GM19099 (cell line): ENCODE measurements around the gene ACOX1.

Source experiments
- POLR2A ChIP-seq: IDR thresholded peaks from 3 replicates; pipeline ENCODE4 v1.6.1; 2011; ENCODE audit warnings: low read depth; ENCODE audit not compliant: insufficient read length; ENCODE audit errors: extremely low read depth

ACOX1 gene

DNA sequence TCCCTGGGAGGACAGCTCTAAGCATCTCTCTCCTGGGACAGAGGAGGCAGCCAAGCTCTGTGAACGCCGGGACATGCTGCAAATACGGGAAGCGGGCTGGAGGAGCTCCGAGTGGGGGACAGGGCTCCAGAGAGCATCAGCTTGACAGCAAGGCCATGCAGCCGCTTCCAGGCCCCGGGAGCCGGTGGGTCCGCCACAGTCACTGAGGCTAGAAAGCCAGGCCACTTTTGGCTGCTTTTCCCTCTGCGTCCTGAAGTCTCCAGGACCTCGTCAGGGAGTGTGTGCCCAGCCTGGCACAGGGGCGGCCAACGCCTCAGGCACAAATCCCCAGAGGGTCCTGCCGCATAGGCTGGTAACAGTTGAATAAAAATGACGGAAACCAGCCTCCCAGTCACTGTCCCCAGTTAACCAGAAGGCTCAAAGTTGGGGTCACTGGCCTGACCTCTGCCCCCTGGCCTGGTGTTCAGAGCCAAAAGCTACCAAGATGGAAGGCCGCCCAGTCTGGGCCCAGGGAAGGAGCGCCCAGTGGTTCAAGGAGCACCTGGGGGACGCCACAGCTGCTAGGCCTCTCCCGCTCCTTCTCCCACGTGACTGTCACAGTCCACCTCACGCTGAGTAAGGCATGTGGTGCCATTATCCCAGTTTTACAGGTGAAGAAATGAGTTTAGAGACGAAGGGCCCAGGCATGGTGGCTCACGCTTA lies 79.0 kb downstream of the ACOX1 start:
- no peak for TF ChIP-seq POLR2A

DNA sequence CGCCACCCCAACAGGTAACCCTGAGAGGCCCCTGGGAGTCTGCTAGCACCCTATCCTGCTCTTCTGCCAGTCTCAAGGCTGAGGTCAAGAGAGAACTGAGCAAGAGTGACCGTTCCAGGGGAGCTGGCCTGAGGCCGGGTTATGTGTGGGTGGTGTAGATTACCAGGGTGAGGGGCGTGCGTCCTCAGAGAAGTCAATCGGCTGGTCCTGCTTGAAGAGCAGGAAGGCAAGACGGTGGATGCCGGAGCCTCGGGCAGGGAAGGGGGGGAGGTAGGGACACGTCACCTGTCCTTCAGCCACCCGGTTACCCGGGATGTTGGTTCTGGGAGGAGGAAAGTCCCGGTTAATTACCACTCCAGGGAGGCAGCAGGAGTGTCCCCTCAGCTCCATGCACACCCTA lies 79.6 kb downstream of the ACOX1 start:
- no peak for TF ChIP-seq POLR2A

DNA sequence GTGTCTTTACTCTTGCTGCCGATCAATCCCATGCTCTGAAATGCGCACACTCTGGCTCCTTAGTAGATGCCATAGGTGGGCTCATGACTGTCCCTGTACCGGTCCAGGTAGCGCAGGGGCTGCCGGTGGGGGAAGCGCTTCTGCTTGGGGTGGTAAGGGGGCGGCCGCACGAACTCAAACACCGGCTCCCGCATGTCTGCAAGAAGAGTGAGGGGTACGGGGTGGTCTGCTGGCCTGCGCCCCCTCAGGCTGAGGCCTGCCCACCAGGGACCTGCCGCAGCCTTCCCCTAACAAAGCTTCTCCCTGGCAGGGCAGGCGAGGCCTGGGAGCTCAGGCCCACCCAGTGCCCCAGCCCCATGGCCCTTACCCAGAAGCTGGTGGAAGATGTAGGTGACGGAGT lies 80.2 kb downstream of the ACOX1 start:
- TF ChIP-seq POLR2A, result no peak

- no peak for TF ChIP-seq POLR2A
These were observed 80.9 kb downstream of the ACOX1 start for GRCh38 chr17:75898065-75898464.

- no peak for TF ChIP-seq POLR2A
These were observed 81.6 kb downstream of the ACOX1 start for GRCh38 chr17:75897160-75898019.

- peak; percentile 81 for TF ChIP-seq POLR2A
These were observed 82.4 kb downstream of the ACOX1 start, which contains the start of gene TRIM65 for GRCh38 chr17:75896415-75897159. Gene TRIM65 (minus strand): TSS chr17:75896951. CDS start chr17:75896937, 14 bp downstream.

DNA sequence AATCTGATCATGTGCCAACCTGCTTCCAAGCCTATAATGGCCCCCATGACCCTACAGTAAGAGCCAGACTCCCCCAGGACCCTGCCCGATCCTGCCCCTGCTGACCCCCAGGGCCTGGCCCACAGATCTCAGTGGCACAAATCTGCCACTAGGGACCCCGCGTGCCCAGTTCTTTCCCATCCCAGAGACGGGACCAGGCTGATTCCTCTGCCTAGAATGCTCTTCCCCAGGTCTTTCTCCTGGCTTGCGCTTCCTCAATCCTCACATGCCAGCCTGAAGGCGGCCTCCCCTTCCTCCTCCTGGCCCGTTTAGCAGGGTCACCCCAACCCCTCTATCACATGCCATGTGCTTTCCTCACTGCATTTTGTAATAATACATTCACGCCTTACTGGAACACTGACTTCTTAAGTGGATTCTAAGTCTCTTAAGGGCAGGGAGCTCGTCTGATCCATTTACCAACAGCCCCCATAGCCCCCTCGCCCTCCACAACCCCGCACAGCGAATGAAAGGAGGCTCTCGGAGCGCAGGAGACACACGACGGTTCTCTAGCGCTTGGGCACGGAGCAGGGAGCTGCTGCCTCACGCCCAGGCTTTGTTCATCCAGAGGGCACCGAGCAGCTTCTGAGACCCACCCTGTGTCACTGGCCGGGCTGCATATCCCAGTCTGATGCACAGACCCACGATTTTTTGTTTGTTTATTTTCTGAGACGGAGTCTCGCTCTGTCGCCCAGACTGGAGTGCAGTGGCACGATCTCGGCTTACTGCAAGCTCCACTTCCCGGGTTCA lies 83.4 kb downstream of the ACOX1 start:
- TF ChIP-seq POLR2A, result no peak

DNA sequence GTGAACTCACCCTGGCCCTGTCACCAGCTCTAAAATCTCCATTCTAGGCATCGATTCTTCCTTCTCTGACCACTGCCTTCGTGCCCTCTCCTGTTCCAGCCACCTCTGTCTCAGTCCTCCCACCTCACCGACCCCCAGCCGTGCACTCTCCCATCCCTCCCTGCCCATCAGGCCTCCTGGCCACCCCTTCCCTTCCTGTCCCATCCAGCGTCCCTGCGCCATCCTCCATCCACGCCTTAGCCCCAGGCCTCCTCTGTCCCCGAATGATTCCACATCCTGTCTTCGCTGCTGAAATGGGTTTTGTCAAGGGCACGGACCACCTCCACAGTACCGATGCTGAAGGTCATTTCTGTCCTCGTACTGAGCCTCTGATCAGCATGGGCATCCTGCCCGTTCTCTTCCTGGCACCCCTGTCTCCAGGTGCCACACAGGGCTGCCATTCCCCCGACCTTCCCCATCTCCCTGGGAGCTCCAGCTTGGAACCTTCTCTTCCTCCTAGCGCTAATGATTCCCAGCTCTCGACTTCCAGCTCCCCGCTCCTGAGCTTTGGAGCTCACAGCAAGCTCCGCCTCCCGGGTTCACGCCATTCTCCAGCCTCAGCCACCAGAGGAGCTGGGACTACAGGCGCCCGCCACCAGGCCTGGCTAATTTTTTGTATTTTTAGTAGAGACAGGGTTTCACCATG lies 84.8 kb downstream of the ACOX1 start:
- no peak for TF ChIP-seq POLR2A

- no peak for TF ChIP-seq POLR2A
These were observed 85.5 kb downstream of the ACOX1 start for GRCh38 chr17:75893305-75894048.

DNA sequence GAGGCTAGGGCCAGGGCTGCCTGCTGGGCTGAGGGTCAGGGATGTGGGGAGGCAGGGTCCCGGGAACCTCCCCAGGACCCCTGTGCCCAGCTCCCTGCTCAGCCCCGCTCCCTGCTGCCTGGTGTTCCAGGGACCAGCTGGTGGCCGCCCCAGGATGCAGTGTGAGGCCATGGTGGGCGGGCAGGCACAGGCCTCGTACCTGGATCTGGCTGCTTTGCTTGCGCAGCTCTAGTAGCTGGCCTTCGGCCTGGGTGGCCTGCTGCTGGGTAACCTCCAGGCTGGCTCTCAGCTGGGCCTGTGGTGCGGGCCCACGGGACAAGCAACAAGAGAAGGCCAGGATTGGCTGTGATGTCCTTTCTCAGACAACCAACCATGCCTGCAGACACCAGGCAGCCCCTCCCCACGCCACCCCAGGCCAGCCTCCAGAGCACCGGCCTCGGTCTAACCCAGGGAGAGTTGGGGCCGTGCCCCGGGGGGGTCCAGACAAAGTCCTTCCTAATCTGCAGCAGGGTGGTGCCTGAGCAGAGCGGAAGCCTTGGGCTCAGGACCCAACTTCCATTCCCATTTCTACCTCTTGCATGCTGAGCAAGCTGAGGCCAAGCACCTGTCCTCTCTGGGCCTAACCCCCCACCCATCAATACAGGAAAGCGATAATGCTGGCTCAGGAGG lies 86.3 kb downstream of the ACOX1 start:
- TF ChIP-seq POLR2A, result no peak

DNA sequence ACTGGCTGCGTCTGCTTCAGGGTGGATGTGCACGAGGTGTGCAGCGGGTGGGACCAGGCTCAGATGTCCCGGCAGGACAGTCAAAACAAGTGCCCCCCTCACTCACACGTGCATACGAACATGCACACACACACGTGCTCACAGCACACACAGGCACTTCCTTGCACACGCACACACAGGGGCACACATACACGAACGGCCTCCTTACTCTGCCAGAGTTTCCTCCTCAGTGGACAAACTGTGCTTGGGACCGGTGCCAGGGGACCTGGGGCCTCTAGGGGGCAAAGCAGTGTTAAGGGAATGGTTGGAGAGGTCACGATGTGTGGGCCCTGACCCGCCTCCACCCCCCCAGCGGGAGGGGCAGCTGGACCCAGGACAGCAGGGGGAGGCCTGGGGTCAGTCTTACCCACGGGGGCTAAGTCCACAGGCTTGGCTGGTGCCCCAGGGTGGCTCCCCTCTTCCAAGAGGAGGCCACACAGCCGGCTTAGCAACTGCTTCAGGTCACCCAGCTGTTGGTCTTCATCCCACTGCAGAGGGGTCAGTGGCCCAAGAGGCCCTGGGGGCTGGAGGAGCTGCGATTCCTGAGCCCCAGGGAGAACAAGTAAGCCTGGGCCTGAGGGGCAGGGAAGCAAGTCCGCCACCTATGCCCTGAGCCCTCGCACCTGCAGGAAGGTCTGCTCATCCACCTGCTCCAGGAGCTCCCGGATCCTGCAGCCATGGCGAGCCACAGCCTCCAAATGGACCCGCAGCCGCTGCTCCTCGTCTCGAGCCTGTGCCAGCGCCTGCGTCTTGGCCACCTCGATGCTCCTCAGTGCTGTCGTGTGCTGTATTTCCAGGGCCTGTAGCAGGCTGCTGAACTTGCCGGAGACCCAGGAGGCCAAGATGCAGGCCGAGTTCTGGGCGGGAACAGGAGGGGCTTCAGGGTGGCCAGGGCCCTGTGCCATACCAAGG lies 87.1 kb downstream of the ACOX1 start:
- TF ChIP-seq POLR2A, result no peak
